Measurements from ENCODE around the gene FDCSP. TPM values are rescaled to one million over a fixed set of nuclear protein-coding genes. Genes with fewer than 3 reads are reported as not detected.

The FDCSP gene
- total and polyA plus RNA-seq, 4 donors: not detected

GRCh38 chr4:70187216-70187615, 38.7 kb upstream of the FDCSP start:
- DNase-seq (ENCODE audit: low spot score): no peak
- no peaks in the 10 kb centered on the region for H3K9me3 ChIP-seq (ENCODE audit: control insufficient read depth in 4 of 4, low read length in 3 of 4)
- no peak for TF ChIP-seq TAF1 (conservative IDR thresholded peaks at IDR 0.05)
- TF ChIP-seq NR2F2 (IDR thresholded peaks at IDR 0.05): no peak
- TF ChIP-seq, protein P1, sequence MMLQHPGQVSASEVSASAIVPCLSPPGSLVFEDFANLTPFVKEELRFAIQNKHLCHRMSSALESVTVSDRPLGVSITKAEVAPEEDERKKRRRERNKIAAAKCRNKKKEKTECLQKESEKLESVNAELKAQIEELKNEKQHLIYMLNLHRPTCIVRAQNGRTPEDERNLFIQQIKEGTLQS (IDR thresholded peaks at IDR 0.05): no peak
- TF ChIP-seq YY1 (IDR thresholded peaks at IDR 0.05): no peak
- TF ChIP-seq CTCF (IDR thresholded peaks at IDR 0.05; ENCODE audit: low read depth, low read length, missing input control): no peak
- TF ChIP-seq HNF4G (IDR thresholded peaks at IDR 0.05): no peak
- no peak for TF ChIP-seq JUND (IDR thresholded peaks at IDR 0.05)
- no peak for TF ChIP-seq GABPA (IDR thresholded peaks at IDR 0.05 in 1 of 2, conservative IDR thresholded peaks at IDR 0.05 in 1 of 2)
- TF ChIP-seq EGR1 (IDR thresholded peaks at IDR 0.05; ENCODE audit: low read depth in 2 of 2): no peak
- TF ChIP-seq SP1 (IDR thresholded peaks at IDR 0.05): no peak
- TF ChIP-seq FOXA1 (IDR thresholded peaks at IDR 0.05): no peak
- TF ChIP-seq, protein P2, sequence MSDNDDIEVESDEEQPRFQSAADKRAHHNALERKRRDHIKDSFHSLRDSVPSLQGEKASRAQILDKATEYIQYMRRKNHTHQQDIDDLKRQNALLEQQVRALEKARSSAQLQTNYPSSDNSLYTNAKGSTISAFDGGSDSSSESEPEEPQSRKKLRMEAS (IDR thresholded peaks at IDR 0.05): no peak
- no peak overlapping the region for H3K4me3 ChIP-seq (ENCODE audit: low read depth in 1 of 3, low read length in 3 of 3)
- 91% methylated on average over 1 of the region's 1 CpG for WGBS
- H3K4me1 ChIP-seq (ENCODE audit: control insufficient read depth in 4 of 4, insufficient read depth in 4 of 4, low read length in 3 of 4): peaks cover 0 to 13% (median 4%) of the 10 kb centered on the region in 4 donors
- H3K27ac ChIP-seq (ENCODE audit: low read depth in 1 of 2, low read length in 2 of 2): no peak overlapping the region
- H3K27me3 ChIP-seq (ENCODE audit: control insufficient read depth in 4 of 4, insufficient read depth in 4 of 4, low read length in 3 of 4): no peaks in the 10 kb centered on the region
- no peak overlapping the region for H3K9ac ChIP-seq (ENCODE audit: low read depth in 1 of 2, low read length in 2 of 2)
- H3K36me3 ChIP-seq (ENCODE audit: control insufficient read depth in 4 of 4, insufficient read depth in 3 of 4, low read depth in 1 of 4, low read length in 3 of 4): no peaks in the 10 kb centered on the region

DNA sequence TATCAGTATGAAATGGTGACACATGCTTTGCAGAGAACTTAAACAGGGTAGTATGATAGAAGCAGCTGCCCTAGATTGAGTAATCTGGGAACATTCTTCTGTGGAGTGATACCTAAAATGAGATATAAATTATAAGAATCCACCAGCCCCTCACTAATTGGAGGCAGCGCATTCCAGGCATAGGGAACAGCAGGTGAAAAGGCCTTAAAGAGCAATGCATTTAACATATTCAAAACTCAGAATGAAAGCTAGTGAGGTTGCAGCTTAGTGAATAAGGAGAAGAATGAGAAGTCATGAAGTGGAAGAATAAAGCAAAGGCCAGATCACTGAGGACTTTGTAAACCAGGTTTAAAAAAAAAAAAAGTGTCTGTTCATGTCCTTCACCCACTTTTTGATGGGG, 35.3 kb upstream of the FDCSP start:
- WGBS: 97% methylated on average over 1 of the region's 1 CpG
- no peak for TF ChIP-seq RAD21 (IDR thresholded peaks at IDR 0.05)
- TF ChIP-seq, protein P3, sequence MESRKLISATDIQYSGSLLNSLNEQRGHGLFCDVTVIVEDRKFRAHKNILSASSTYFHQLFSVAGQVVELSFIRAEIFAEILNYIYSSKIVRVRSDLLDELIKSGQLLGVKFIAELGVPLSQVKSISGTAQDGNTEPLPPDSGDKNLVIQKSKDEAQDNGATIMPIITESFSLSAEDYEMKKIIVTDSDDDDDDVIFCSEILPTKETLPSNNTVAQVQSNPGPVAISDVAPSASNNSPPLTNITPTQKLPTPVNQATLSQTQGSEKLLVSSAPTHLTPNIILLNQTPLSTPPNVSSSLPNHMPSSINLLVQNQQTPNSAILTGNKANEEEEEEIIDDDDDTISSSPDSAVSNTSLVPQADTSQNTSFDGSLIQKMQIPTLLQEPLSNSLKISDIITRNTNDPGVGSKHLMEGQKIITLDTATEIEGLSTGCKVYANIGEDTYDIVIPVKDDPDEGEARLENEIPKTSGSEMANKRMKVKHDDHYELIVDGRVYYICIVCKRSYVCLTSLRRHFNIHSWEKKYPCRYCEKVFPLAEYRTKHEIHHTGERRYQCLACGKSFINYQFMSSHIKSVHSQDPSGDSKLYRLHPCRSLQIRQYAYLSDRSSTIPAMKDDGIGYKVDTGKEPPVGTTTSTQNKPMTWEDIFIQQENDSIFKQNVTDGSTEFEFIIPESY (IDR thresholded peaks at IDR 0.05): no peak

GRCh38 chr4:70191647-70192046, 34.3 kb upstream of the FDCSP start:
- TF ChIP-seq YY1 (IDR thresholded peaks at IDR 0.05) (no peak), HNF4G (IDR thresholded peaks at IDR 0.05) (no peak), EGR1 (IDR thresholded peaks at IDR 0.05; ENCODE audit: low read depth in 2 of 2) (no peak), FOXA1 (IDR thresholded peaks at IDR 0.05) (no peak)
- TF ChIP-seq, protein P3 (IDR thresholded peaks at IDR 0.05): no peak
- TF ChIP-seq, protein P1 (IDR thresholded peaks at IDR 0.05): no peak

More for the DNA sequence above, 35.3 kb upstream of the FDCSP start:
- Histone ChIP-seq H3K4me3 (ENCODE audit: low read depth in 1 of 3, low read length in 3 of 3) (no peak overlapping the region), H3K9ac (ENCODE audit: low read depth in 1 of 2, low read length in 2 of 2) (no peak overlapping the region), H3K4me1 (ENCODE audit: control insufficient read depth in 4 of 4, insufficient read depth in 4 of 4, low read length in 3 of 4) (peaks cover 0 to 1% (median 0%) of the 10 kb centered on the region in 4 donors), H3K9me3 (ENCODE audit: control insufficient read depth in 4 of 4, low read length in 3 of 4) (no peaks in the 10 kb centered on the region), H3K27me3 (ENCODE audit: control insufficient read depth in 4 of 4, insufficient read depth in 4 of 4, low read length in 3 of 4) (no peaks in the 10 kb centered on the region), H3K36me3 (ENCODE audit: control insufficient read depth in 4 of 4, insufficient read depth in 3 of 4, low read depth in 1 of 4, low read length in 3 of 4) (no peaks in the 10 kb centered on the region), H3K27ac (ENCODE audit: low read depth in 1 of 2, low read length in 2 of 2) (no peak overlapping the region)
- DNase-seq (ENCODE audit: low spot score): no peak

More at GRCh38 chr4:70191647-70192046, 34.3 kb upstream of the FDCSP start:
- 68% methylated on average over 1 of the region's 1 CpG for WGBS
- no peaks in the 10 kb centered on the region for H3K36me3 ChIP-seq (ENCODE audit: control insufficient read depth in 4 of 4, insufficient read depth in 3 of 4, low read depth in 1 of 4, low read length in 3 of 4)
- peaks cover 0 to 1% (median 0%) of the 10 kb centered on the region in 4 donors for H3K4me1 ChIP-seq (ENCODE audit: control insufficient read depth in 4 of 4, insufficient read depth in 4 of 4, low read length in 3 of 4)
- H3K27me3 ChIP-seq (ENCODE audit: control insufficient read depth in 4 of 4, insufficient read depth in 4 of 4, low read length in 3 of 4): no peaks in the 10 kb centered on the region
- no peak overlapping the region for H3K27ac ChIP-seq (ENCODE audit: low read depth in 1 of 2, low read length in 2 of 2)
- no peak for DNase-seq (ENCODE audit: low spot score)
- no peak overlapping the region for H3K9ac ChIP-seq (ENCODE audit: low read depth in 1 of 2, low read length in 2 of 2)
- H3K4me3 ChIP-seq (ENCODE audit: low read depth in 1 of 3, low read length in 3 of 3): no peak overlapping the region
- no peaks in the 10 kb centered on the region for H3K9me3 ChIP-seq (ENCODE audit: control insufficient read depth in 4 of 4, low read length in 3 of 4)

All from liver (tissue), 9 donors.